HL-60/S4 treated with phorbol 12-myristate 13-acetate at 8.2 ng/mL for 4 days and 3 days (cell line): ENCODE measurements around the gene AKR1C2.
"Not testable (repeated sequence)": the region's sequence is repeated elsewhere in the genome, so short reads cannot be mapped to it uniquely, and the experiment has no call there.

Experiments used
- in situ Hi-C: fragments of 300-500 bp; cut with MboI; formaldehyde crosslinking; loops from 2 replicates; pipeline ENCODE4 v1.15.0; 2022; ENCODE audit warnings: low sequenced_read_pairs

The AKR1C2 gene

DNA sequence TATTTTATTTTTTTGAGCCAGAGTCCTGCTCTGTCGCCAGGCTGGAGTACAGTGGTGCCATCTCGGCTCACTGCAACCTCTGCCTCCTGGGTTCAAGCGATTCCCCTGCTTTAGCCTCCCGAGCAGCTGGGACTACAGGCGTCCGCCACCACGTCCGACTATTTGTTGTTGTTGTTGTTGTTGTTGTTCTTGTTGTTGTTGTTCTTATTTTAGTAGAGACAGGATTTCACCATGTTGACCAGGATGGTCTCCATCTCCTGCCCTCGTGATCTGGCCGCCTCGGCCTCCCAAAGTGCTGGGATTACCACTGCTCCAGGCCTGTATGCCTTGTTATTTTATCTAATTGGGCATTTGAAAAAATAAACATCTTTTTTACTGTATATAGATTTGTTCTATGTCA is 42.1 kb downstream of the AKR1C2 start:
- in situ Hi-C loops: not testable (repeated sequence)

- in situ Hi-C loops: not testable (repeated sequence)
Measured at GRCh38 chr10:4956955-4957645, 46.6 kb downstream of the AKR1C2 start.

DNA sequence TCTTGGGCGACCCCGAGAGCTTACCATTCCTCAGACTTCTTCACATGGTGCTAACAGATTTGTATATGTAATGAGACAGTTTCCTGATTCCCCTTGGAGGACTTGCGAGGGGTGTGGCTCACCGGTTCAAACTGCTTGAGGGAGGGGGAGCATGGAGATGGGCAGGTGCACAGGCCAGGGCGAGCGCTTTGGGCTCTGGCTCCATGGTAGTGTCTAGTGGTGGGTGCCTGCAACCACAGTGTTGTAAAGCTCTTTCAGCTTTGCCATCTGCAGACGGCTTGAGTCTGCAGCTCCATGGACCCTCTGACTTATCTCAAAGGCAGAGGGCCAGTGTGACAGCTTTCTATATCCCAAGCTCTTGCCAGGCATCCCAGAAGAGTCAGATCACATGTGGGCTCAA is 47.6 kb downstream of the AKR1C2 start:
- in situ Hi-C loops: not testable (repeated sequence)

DNA sequence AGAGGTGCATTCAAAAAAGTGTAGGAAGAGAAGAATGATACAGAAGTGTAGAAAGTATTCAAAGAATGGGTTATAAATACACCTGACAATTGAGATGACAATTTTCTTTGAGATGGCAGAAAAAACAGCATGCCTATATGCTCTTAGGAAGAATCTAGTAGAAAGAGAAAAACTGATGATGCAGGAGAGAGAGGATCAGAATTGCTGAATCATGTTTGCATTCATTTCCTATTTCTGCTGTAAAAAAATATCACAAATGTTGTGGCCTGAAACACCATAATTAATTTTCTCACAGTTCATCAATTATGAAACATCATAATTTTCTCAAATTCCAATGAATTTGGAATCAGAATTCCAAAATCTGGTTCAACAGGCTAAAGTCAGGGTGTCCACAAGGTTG is 50.3 kb downstream of the AKR1C2 start:
- in situ Hi-C loops: no loop called here

DNA sequence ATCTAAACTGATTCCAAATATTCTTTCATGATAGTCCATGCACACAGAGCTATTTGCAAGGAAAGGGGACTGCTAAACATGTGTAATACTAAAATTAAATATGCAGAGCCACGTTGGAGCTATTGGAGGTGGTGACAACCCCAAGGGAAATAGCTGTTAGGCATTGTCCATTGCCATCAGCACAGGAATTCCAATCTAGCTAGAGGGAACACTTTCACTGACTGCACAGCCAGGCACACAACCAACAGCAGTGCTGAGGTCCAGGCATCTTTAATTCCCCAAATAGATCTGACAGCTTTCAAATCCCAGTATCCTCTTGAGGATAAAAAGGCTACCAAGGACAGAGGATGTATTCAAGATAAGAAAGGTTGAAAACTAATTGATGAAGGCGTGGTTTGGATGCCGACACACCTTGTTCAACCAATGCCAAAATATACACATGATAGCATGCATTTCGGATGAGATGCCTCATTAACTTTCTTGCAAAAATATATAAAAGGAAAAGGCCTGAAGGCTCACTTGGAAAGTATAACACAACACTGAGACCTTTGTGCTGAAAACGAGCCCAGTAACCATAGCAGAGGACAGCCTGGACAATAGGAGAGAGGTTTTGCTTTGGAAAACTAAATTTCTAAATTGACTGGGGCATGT is 52.0 kb downstream of the AKR1C2 start:
- in situ Hi-C loops: not testable (repeated sequence)

DNA sequence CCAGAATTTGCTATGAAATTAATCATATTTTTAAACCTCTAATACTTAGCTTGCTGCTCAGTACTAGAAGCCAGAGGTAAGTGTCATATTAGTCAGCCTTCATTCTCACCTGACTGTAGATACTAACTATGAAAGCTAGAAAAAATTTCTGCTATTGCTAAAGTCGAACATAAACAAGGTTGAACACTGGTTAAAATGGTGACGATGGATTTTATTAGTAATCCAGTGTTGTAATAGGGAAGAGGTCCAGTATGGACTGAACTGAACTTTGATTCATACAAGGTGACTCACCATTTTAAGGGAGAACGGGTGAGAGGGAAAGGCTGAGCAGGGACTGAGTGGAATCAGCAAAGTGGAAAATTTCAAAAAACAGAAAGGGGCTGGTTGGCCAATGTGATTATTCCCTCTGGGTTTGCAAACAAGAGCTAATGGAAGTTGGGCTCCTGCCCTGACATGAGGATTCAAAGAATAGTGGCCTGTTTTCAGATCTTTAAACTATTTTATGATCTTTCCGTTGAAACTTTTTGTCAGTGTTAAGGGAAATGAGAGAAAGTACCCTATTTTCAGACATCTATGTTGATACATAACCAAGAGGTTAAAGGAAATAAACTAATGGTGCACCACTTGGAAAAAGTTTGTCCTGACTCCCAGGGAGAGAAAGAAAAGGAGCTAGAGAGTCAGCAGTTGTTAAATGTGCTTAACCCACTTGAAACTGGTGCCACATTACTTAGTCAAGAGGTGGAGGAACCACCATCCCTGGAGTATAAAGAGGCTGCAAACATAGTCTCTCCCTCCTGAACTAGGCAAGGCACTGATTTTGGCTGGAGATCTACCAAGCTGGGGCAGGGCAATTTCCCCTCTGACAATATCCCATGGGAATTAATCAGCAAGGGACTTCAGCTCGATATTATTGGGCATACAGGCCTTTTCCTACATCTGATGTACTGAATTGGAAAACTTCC is 55.7 kb downstream of the AKR1C2 start:
- in situ Hi-C loops: no loop called here

DNA sequence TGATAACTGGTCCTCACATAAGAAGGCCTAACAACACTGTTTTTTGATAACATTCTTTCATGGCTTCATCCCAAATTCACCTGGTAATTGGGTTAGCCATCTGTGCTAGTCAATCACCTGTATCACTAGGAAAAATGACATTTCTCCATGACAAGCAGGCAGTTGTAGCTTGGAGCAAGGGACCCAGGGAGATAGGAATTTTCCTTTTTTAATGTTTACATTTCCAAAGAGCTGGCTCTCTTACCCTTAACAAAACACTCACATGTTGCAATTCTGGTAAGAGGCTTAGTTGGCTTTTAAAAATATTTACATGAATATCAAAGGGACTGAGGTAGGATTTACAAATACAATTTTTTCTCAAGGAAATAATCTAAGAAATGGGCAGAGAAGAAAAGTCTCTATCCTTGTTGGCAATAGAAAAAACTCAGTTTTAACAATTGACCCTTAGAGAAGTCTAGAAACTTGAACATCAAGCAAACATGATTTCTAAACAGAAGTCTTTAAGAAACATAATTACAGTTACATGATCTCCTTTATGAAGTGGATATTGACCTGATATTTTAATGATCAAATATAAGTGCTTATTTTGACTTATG is 56.5 kb downstream of the AKR1C2 start:
- in situ Hi-C loops: no loop called here

GRCh38 chr10:4945766-4946717 is 57.6 kb downstream of the AKR1C2 start:
- in situ Hi-C loops: no loop called here

DNA sequence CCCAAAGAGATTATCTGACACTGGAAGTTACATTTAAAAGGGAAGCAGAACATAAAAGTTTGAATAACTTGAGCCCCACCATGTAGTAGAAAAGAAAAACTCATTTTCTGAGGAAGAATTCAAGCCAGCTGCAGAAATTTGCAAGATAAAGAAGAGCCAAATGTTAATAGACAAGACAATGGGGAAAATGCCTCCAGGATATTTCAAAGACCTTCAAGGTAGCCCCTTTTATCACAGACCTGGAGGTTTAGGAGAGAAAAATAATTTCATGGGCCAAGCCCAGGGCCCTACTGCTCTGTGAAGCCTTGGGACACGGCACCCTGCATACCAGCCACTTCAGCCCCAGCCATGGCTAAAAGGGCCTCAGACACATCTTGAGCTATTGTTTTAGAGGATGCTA is 58.8 kb downstream of the AKR1C2 start:
- in situ Hi-C loops: no loop called here

GRCh38 chr10:4943821-4944220 is 59.8 kb downstream of the AKR1C2 start:
- in situ Hi-C loops: no loop called here

- in situ Hi-C loops: not testable (repeated sequence)
Measured at GRCh38 chr10:4943416-4943815, 60.2 kb downstream of the AKR1C2 start.

DNA sequence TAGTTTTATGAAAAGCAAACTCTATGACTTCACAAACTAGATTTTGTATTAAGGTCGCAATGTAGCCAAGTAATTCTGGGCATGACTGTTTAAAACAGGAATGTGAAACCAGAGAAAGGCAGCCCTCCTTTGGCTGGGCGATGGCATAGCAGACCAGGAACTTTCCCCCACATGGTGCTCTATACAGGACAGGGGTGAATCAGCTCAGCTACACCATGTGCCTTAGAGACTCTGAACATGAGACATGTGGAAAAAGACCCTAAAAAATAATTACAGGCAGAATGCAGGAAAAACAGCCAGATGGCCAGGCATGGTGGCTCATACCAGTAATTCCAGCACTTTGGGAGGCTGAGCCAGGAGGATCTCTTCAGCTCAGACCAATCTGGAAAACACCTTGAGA is 60.7 kb downstream of the AKR1C2 start:
- in situ Hi-C loops: not testable (repeated sequence)

GRCh38 chr10:4941540-4942330 is 61.9 kb downstream of the AKR1C2 start:
- in situ Hi-C loops: no loop called here

DNA sequence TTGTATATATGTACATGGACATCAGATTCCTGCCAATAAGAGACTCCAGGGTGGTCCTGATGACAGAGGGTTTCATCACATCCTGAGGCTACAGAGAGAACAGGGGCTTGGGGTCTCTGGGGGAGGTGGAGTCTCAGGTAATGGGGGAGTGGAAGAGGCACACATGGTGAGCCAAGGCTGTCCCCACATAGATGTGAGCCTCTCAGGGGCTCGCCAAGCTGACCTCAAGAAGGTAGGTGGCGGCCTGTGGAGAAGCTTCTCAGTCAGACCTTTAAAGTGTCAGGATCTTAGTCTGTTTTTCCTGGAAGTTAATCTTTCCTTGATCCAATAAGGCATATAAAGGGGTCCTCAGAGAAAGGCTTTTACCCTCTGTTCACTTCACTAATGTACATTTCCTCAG is 62.7 kb downstream of the AKR1C2 start:
- in situ Hi-C loops: not testable (repeated sequence)

DNA sequence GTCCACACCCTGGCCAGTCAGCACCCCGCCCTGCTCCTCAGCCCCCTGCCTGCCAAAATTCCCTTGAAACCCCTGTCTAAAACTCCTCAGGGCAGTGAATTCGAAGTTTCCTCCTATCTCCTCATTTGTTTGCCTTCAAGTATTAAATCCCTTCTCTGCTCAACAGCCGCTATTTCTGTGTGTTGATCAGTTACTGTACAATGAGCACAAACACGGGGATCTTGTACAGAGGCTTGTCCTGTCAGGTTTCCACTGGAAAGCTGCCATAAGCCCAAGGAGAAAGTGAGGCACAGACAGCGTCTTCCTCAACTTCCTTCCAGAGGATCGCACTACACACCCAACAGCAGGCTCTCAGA is 63.6 kb downstream of the AKR1C2 start:
- in situ Hi-C loops: not testable (repeated sequence)

GRCh38 chr10:4939224-4940072 is 64.2 kb downstream of the AKR1C2 start:
- in situ Hi-C loops: no loop called here
